SK-N-SH treated with all-trans-retinoic acid at 6 μM for 48 hours (cell line): ENCODE measurements around the gene BICC1.

ENCODE experiments used
- ATAC-seq: fragments of 200-7000 bp; cut with Tn5 transposase; 3 replicates; pipeline ENCODE4 v1.9.1; 2020; ENCODE audit warnings: mild to moderate bottlenecking, moderate library complexity
- ARNTL ChIP-seq: fragments of 450-650 bp; formaldehyde crosslinking; IDR thresholded peaks from 2 replicates; pipeline ENCODE4 v1.5.0; 2020; ENCODE audit warnings: low read depth, mild to moderate bottlenecking, moderate library complexity, borderline replicate concordance
- BACH2 ChIP-seq: fragments of 250-450 bp; sonication (Bioruptor Pico); IDR thresholded peaks from 2 replicates; pipeline ENCODE4 v1.9.0; 2021; ENCODE audit warnings: mild to moderate bottlenecking, borderline replicate concordance
- CREB5 ChIP-seq: fragments of 250-450 bp; sonication (Bioruptor Pico); IDR thresholded peaks from 2 replicates; pipeline ENCODE4 v1.5.1; 2020; ENCODE audit warnings: low read depth, mild to moderate bottlenecking, moderate library complexity
- CSDC2 ChIP-seq: fragments of 250-450 bp; sonication (Bioruptor Pico); IDR thresholded peaks from 2 replicates; pipeline ENCODE4 v1.5.0; 2020; ENCODE audit warnings: mild to moderate bottlenecking, moderate library complexity
- CSRNP3 ChIP-seq: fragments of 250-450 bp; sonication (Bioruptor Pico); IDR thresholded peaks from 2 replicates; pipeline ENCODE4 v1.5.1; 2021; ENCODE audit warnings: mild to moderate bottlenecking, moderate library complexity
- ESRRG ChIP-seq: fragments of 250-450 bp; sonication (Bioruptor Pico); IDR thresholded peaks from 2 replicates; pipeline ENCODE4 v1.6.1; 2021; ENCODE audit warnings: mild to moderate bottlenecking
- GLIS3 ChIP-seq: fragments of 250-450 bp; sonication (Bioruptor Pico); IDR thresholded peaks from 2 replicates; pipeline ENCODE4 v1.5.0; 2020; ENCODE audit warnings: mild to moderate bottlenecking, moderate library complexity
- ISL1 ChIP-seq: fragments of 250-450 bp; sonication (Bioruptor Pico); IDR thresholded peaks from 2 replicates; pipeline ENCODE4 v2.1.2; 2022; ENCODE audit warnings: mild to moderate bottlenecking, moderate library complexity
- OSR1 ChIP-seq: fragments of 250-450 bp; sonication (Bioruptor Pico); IDR thresholded peaks from 2 replicates; pipeline ENCODE4 v1.8.0; 2022; ENCODE audit warnings: moderate library complexity, mild to moderate bottlenecking, inconsistent platforms
- PATZ1 ChIP-seq: fragments of 250-450 bp; sonication (Bioruptor Pico); IDR thresholded peaks from 2 replicates; pipeline ENCODE4 v1.8.0; 2020; ENCODE audit warnings: mild to moderate bottlenecking, moderate library complexity, borderline replicate concordance
- POU6F1 ChIP-seq: fragments of 250-450 bp; sonication (Bioruptor Pico); IDR thresholded peaks from 2 replicates; pipeline ENCODE4 v1.8.0; 2021; ENCODE audit warnings: low read depth, mild to moderate bottlenecking, moderate library complexity, borderline replicate concordance
- PPARA ChIP-seq: fragments of 250-450 bp; sonication (Bioruptor Pico); IDR thresholded peaks from 2 replicates; pipeline ENCODE4 v1.5.0; 2020; ENCODE audit warnings: mild to moderate bottlenecking, borderline replicate concordance
- RARB ChIP-seq: fragments of 250-450 bp; sonication (Bioruptor Pico); IDR thresholded peaks from 2 replicates; pipeline ENCODE4 v1.8.0; 2021; ENCODE audit warnings: mild to moderate bottlenecking, moderate library complexity
- SNAI2 ChIP-seq: fragments of 250-450 bp; sonication (Bioruptor Pico); IDR thresholded peaks from 2 replicates; pipeline ENCODE4 v1.5.0; 2020; ENCODE audit warnings: mild to moderate bottlenecking, moderate library complexity
- TCF4 ChIP-seq: fragments of 250-450 bp; sonication (Bioruptor Pico); IDR thresholded peaks from 2 replicates; pipeline ENCODE4 v1.8.0; 2021; ENCODE audit warnings: mild to moderate bottlenecking, moderate library complexity, borderline replicate concordance
- TOX ChIP-seq: fragments of 250-450 bp; sonication (Bioruptor Pico); IDR thresholded peaks from 2 replicates; pipeline ENCODE4 v1.8.0; 2021; ENCODE audit warnings: mild to moderate bottlenecking, moderate library complexity, borderline replicate concordance
- ZC3H10 ChIP-seq: fragments of 250-450 bp; sonication (Bioruptor Pico); IDR thresholded peaks from 2 replicates; pipeline ENCODE4 v1.5.1; 2021; ENCODE audit warnings: mild to moderate bottlenecking, moderate library complexity
- ZFP3 ChIP-seq: fragments of 250-450 bp; sonication (Bioruptor Pico); IDR thresholded peaks from 2 replicates; pipeline ENCODE4 v1.5.0; 2020; ENCODE audit warnings: mild to moderate bottlenecking, moderate library complexity
- ZFP30 ChIP-seq: fragments of 450-650 bp; formaldehyde crosslinking; IDR thresholded peaks from 2 replicates; pipeline ENCODE4 v1.5.0; 2022; ENCODE audit warnings: mild to moderate bottlenecking, moderate library complexity
- ZNF565 ChIP-seq: fragments of 450-650 bp; formaldehyde crosslinking; conservative IDR thresholded peaks from 2 replicates; pipeline ENCODE4 v1.5.0; 2020; ENCODE audit warnings: low read depth, mild to moderate bottlenecking, moderate library complexity
- ZNF70 ChIP-seq: fragments of 450-650 bp; formaldehyde crosslinking; IDR thresholded peaks from 2 replicates; pipeline ENCODE4 v1.5.0; 2020; ENCODE audit warnings: mild to moderate bottlenecking, moderate library complexity
- ZNF8 ChIP-seq: fragments of 450-650 bp; formaldehyde crosslinking; IDR thresholded peaks from 2 replicates; pipeline ENCODE4 v1.5.0; 2020; ENCODE audit warnings: mild to moderate bottlenecking, moderate library complexity

Gene BICC1

GRCh38 chr10:58608826-58609531, 96.3 kb downstream of the BICC1 start:
- TF ChIP-seq TCF4: no peak
- no peak for TF ChIP-seq RARB (CRISPR knock-in tag)
- no peak for TF ChIP-seq PATZ1 (CRISPR knock-in tag)
- no peak for TF ChIP-seq SNAI2 (CRISPR knock-in tag)
- no peak for TF ChIP-seq ZNF8
- TF ChIP-seq POU6F1: no peak
- no peak for TF ChIP-seq CSRNP3 (CRISPR knock-in tag)
- no peak for TF ChIP-seq CSDC2 (CRISPR knock-in tag)
- no peak for TF ChIP-seq OSR1 (CRISPR knock-in tag)
- TF ChIP-seq ZFP30 (CRISPR knock-in tag): no peak
- TF ChIP-seq TOX (CRISPR knock-in tag): no peak
- no peak for TF ChIP-seq GLIS3
- no peak for TF ChIP-seq ZNF70
- no peak for TF ChIP-seq BACH2
- no peak for TF ChIP-seq ARNTL (CRISPR knock-in tag)
- TF ChIP-seq, all 23 proteins: peak for 0
- ATAC-seq: no peak

- no peak for TF ChIP-seq ZNF565
- no peak for TF ChIP-seq RARB (CRISPR knock-in tag)
- TF ChIP-seq PPARA: no peak
- no peak for TF ChIP-seq ZFP3 (CRISPR knock-in tag)
- no peak for TF ChIP-seq CREB5
- TF ChIP-seq ISL1 (CRISPR knock-in tag): no peak
- no peak for TF ChIP-seq ZNF8
- TF ChIP-seq BACH2: no peak
- no peak for TF ChIP-seq ZFP30 (CRISPR knock-in tag)
- no peak for TF ChIP-seq OSR1 (CRISPR knock-in tag)
- no peak for TF ChIP-seq ZC3H10 (CRISPR knock-in tag)
- TF ChIP-seq TOX (CRISPR knock-in tag): no peak
- no peak for TF ChIP-seq SNAI2 (CRISPR knock-in tag)
- no peak for TF ChIP-seq ZNF70
- TF ChIP-seq POU6F1: no peak
- no peak for TF ChIP-seq PATZ1 (CRISPR knock-in tag)
- no peak for TF ChIP-seq ARNTL (CRISPR knock-in tag)
- TF ChIP-seq CSDC2 (CRISPR knock-in tag): no peak
- TF ChIP-seq ESRRG: no peak
- TF ChIP-seq CSRNP3 (CRISPR knock-in tag): no peak
- TF ChIP-seq, all 23 proteins: peak for 0
- no peak for ATAC-seq
These were observed 97.0 kb downstream of the BICC1 start for GRCh38 chr10:58609532-58610150.
